ENCODE data around the gene FYN.

DNA sequence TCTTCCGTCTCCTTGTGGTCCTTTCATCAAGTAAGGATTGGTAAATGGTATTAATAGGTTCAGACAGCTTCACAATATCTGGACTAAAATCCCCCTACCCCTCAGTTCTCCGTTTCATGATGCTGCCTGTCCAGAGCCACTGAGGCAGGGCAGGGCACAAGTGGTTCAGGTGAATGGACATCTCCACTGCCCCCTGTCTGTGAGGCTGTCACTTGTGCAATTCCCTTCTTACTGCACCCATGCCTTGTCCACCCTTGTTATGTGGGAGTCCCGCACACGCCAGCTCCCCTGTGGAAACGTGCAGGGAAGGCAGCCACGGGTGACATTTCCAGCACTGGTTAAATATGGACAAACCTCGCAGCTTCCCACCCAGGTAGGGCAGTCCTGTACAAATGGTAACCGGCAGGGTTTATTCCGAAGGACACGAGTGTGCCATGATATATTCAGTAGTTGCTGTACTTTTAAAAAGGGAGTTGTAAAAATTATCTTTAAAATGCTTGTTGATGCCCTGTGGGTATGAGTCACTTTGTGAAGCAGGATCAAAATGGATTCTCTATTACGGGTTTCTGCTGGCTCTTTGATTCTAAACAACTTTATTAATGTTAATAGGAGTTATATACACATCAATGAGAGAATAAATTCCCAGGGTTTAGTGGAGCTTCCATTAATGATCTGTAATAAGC is 73.5 kb downstream of the FYN start:
- TF ChIP-seq, protein P1, sequence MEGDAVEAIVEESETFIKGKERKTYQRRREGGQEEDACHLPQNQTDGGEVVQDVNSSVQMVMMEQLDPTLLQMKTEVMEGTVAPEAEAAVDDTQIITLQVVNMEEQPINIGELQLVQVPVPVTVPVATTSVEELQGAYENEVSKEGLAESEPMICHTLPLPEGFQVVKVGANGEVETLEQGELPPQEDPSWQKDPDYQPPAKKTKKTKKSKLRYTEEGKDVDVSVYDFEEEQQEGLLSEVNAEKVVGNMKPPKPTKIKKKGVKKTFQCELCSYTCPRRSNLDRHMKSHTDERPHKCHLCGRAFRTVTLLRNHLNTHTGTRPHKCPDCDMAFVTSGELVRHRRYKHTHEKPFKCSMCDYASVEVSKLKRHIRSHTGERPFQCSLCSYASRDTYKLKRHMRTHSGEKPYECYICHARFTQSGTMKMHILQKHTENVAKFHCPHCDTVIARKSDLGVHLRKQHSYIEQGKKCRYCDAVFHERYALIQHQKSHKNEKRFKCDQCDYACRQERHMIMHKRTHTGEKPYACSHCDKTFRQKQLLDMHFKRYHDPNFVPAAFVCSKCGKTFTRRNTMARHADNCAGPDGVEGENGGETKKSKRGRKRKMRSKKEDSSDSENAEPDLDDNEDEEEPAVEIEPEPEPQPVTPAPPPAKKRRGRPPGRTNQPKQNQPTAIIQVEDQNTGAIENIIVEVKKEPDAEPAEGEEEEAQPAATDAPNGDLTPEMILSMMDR (IDR thresholded peaks at IDR 0.05) = no peak
- TF ChIP-seq POLR2AphosphoS5 (IDR thresholded peaks at IDR 0.05) = no peak
